Chondrocyte (in vitro differentiated cells): Measurements from ENCODE around the gene RAB6D. TPM values are rescaled to one million over a fixed set of nuclear protein-coding genes. Genes with fewer than 3 reads are reported as not detected.
"Not testable (repeated sequence)": the region's sequence is repeated elsewhere in the genome, so short reads cannot be mapped to it uniquely, and the experiment has no call there.

Experiments used
- DNase-seq: peaks from one replicate; pipeline ENCODE4 v3.0.0; 2021; ENCODE audit warnings: mixed read lengths, low spot score
- H3K27ac Mint-ChIP-seq: one replicate; pipeline ENCODE4 v1.8.0; 2021; ENCODE audit warnings: mild to moderate bottlenecking, moderate library complexity, mixed read lengths; ENCODE audit not compliant: unreplicated experiment
- H3K27me3 Mint-ChIP-seq: 2 replicates; pipeline ENCODE4 v1.8.0; 2021; ENCODE audit warnings: low read depth, mixed read lengths
- H3K36me3 Mint-ChIP-seq: 2 replicates; pipeline ENCODE4 v1.8.0; 2021; ENCODE audit warnings: low read depth, mixed read lengths
- H3K4me1 Mint-ChIP-seq: 2 replicates; pipeline ENCODE4 v1.8.0; 2021; ENCODE audit warnings: low read depth, mild to moderate bottlenecking, mixed read lengths
- H3K4me3 Mint-ChIP-seq: one replicate; pipeline ENCODE4 v1.8.0; 2021; ENCODE audit warnings: mild to moderate bottlenecking, moderate library complexity, mixed read lengths; ENCODE audit not compliant: unreplicated experiment
- H3K9me3 Mint-ChIP-seq: 2 replicates; pipeline ENCODE4 v1.8.0; 2021; ENCODE audit warnings: low read depth, mixed read lengths
- CTCF ChIP-seq: fragments of 200-600 bp; sonication (generic); IDR thresholded peaks from 2 replicates; pipeline ENCODE4 v1.5.0; 2021; ENCODE audit warnings: antibody characterized with exemption, mild to moderate bottlenecking, moderate library complexity
- total RNA-seq: library from RNA; stranded (reverse); gene quantifications from 3 replicates; pipeline ENCODE4 v1.2.1, GENCODE V29; 2021

Gene RAB6D
- total RNA-seq, 1 donor from 2014 or later, result 0.07 TPM

- no peak for TF ChIP-seq CTCF
- Mint-ChIP-seq H3K27ac (no peak overlapping the region), H3K4me3 (no peak overlapping the region), H3K4me1 (no peaks in the 10 kb centered on the region), H3K27me3 (peaks cover 45% of the 10 kb centered on the region), H3K36me3 (no peaks in the 10 kb centered on the region), H3K9me3 (no peaks in the 10 kb centered on the region)
- no peak for DNase-seq
Measured at GRCh38 chr2:131402320-131403039, 38.5 kb upstream of the RAB6D start.

GRCh38 chr2:131400849-131401248, 36.9 kb upstream of the RAB6D start:
- no peak for TF ChIP-seq CTCF

GRCh38 chr2:131400441-131400840, 36.5 kb upstream of the RAB6D start:
- H3K4me3 Mint-ChIP-seq, H3K36me3 Mint-ChIP-seq, H3K4me1 Mint-ChIP-seq, H3K9me3 Mint-ChIP-seq, DNase-seq, H3K27ac Mint-ChIP-seq: not testable (repeated sequence)
- peaks cover 45% of the 10 kb centered on the region for H3K27me3 Mint-ChIP-seq

More at GRCh38 chr2:131400849-131401248, 36.9 kb upstream of the RAB6D start:
- Mint-ChIP-seq H3K36me3 (no peaks in the 10 kb centered on the region), H3K9me3 (no peaks in the 10 kb centered on the region), H3K27me3 (peaks cover 45% of the 10 kb centered on the region), H3K27ac (no peak overlapping the region), H3K4me3 (no peak overlapping the region), H3K4me1 (no peaks in the 10 kb centered on the region)
- DNase-seq, result no peak

- DNase-seq, H3K9me3 Mint-ChIP-seq, H3K36me3 Mint-ChIP-seq, H3K4me3 Mint-ChIP-seq, H3K27ac Mint-ChIP-seq, H3K4me1 Mint-ChIP-seq: not testable (repeated sequence)
- peaks cover 36% of the 10 kb centered on the region for H3K27me3 Mint-ChIP-seq
Measured at GRCh38 chr2:131396209-131396608, 32.2 kb upstream of the RAB6D start.

- peak overlapping the region; percentile 49 for H3K4me3 Mint-ChIP-seq
- H3K27me3 Mint-ChIP-seq, result peaks cover 26% of the 10 kb centered on the region
- not testable (repeated sequence) for H3K27ac Mint-ChIP-seq, H3K4me1 Mint-ChIP-seq, DNase-seq, H3K36me3 Mint-ChIP-seq, H3K9me3 Mint-ChIP-seq
Measured at GRCh38 chr2:131395024-131395645, 31.2 kb upstream of the RAB6D start.

- Mint-ChIP-seq H3K27ac (no peak overlapping the region), H3K36me3 (no peaks in the 10 kb centered on the region), H3K4me3 (peak overlapping the region; percentile 49), H3K9me3 (no peaks in the 10 kb centered on the region), H3K27me3 (peaks cover 24% of the 10 kb centered on the region), H3K4me1 (peaks cover 6% of the 10 kb centered on the region)
- TF ChIP-seq CTCF, result no peak
- DNase-seq, result no peak
Measured at GRCh38 chr2:131394147-131394931, 30.4 kb upstream of the RAB6D start.

- peaks cover 20% of the 10 kb centered on the region for H3K27me3 Mint-ChIP-seq
- not testable (repeated sequence) for H3K9me3 Mint-ChIP-seq, H3K36me3 Mint-ChIP-seq, DNase-seq, H3K4me3 Mint-ChIP-seq, H3K4me1 Mint-ChIP-seq, H3K27ac Mint-ChIP-seq
Measured at GRCh38 chr2:131391953-131392352, 28.0 kb upstream of the RAB6D start.

GRCh38 chr2:131391471-131391870, 27.5 kb upstream of the RAB6D start:
- H3K4me1 Mint-ChIP-seq, DNase-seq, H3K27ac Mint-ChIP-seq, H3K9me3 Mint-ChIP-seq, H3K36me3 Mint-ChIP-seq, H3K4me3 Mint-ChIP-seq: not testable (repeated sequence)
- H3K27me3 Mint-ChIP-seq, result peaks cover 19% of the 10 kb centered on the region

- not testable (repeated sequence) for DNase-seq, H3K4me1 Mint-ChIP-seq, H3K9me3 Mint-ChIP-seq, H3K4me3 Mint-ChIP-seq, H3K27ac Mint-ChIP-seq, H3K36me3 Mint-ChIP-seq
- H3K27me3 Mint-ChIP-seq, result peaks cover 24% of the 10 kb centered on the region
Measured at GRCh38 chr2:131390495-131391130, 26.6 kb upstream of the RAB6D start.
